Skeletal muscle satellite cell (primary cell): Measurements from ENCODE around the gene FAAP20.

Experiments used
- H3K27me3 ChIP-seq: 2 replicates; pipeline ENCODE4 v1.7.0; 2013; ENCODE audit warnings: low read length; ENCODE audit not compliant: control insufficient read depth, insufficient read depth
- H3K36me3 ChIP-seq: 2 replicates; pipeline ENCODE4 v1.7.0; 2013; ENCODE audit warnings: mild to moderate bottlenecking, control low read depth, low read length; ENCODE audit not compliant: insufficient read depth
- H3K4me1 ChIP-seq: 2 replicates; pipeline ENCODE4 v1.7.0; 2013; ENCODE audit warnings: low read length; ENCODE audit not compliant: control insufficient read depth, insufficient read depth
- H3K4me2 ChIP-seq: 2 replicates; pipeline ENCODE4 v1.7.0; 2013; ENCODE audit warnings: mild to moderate bottlenecking, low read length
- H3K4me3 ChIP-seq: 2 replicates; pipeline ENCODE4 v1.7.0; 2013; ENCODE audit warnings: low read length
- H3K9ac ChIP-seq: 2 replicates; pipeline ENCODE4 v1.7.0; 2013; ENCODE audit warnings: mild to moderate bottlenecking, low read depth, low read length, moderate library complexity
- H3K9me3 ChIP-seq: replicated peaks from 2 replicates; pipeline ENCODE4 v1.7.0; 2013; ENCODE audit warnings: mild to moderate bottlenecking, control low read depth, low read length

The FAAP20 gene

DNA sequence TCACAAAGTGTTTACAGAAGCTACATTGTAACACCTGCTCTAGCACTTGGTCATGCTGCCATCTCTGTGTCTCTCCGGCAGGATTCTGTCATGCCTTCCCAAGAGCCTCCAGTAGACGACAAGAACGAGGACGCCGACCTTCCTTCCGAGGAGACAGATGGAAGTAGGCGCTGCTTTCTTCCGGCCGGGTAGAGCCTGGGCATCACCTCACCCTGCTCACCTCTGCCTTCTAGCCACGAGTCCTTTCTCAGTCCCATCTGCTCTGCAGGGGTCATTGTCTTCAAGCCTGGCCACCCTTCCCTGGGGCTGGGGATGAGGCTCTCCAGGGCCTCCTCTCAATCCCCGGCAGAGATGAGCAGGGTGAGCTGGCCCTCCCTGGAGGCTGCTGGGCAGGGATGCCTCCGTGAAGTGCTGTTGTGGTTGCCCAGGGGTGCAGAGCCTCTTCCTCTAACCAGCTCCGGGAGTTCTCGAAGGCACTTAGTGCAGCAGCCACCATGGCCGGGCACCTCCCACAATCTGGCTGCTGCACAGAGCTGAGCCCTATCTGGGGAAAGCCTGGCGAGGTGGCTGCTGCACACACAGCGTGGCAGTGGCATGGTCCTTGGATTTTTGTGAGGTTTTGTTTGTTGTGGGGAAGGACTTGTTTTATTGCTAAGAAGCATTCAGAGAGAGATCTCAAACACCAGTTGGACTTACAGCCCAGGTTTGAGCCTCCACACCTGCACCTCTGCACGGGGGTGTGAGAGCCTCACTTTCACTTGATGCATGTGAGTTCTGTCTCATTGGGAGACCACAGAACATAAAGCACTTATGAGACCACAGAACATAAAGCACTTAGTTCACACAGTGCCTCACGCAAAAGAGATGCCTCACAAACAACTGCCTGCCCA lies 48.4 kb downstream of the FAAP20 start:
- Histone ChIP-seq H3K9me3 (no peaks in the 10 kb centered on the region), H3K27me3 (peaks cover 32% of the 10 kb centered on the region), H3K36me3 (no peaks in the 10 kb centered on the region), H3K4me3 (no peak overlapping the region), H3K9ac (no peak overlapping the region), H3K4me1 (no peaks in the 10 kb centered on the region), H3K4me2 (no peak overlapping the region)

DNA sequence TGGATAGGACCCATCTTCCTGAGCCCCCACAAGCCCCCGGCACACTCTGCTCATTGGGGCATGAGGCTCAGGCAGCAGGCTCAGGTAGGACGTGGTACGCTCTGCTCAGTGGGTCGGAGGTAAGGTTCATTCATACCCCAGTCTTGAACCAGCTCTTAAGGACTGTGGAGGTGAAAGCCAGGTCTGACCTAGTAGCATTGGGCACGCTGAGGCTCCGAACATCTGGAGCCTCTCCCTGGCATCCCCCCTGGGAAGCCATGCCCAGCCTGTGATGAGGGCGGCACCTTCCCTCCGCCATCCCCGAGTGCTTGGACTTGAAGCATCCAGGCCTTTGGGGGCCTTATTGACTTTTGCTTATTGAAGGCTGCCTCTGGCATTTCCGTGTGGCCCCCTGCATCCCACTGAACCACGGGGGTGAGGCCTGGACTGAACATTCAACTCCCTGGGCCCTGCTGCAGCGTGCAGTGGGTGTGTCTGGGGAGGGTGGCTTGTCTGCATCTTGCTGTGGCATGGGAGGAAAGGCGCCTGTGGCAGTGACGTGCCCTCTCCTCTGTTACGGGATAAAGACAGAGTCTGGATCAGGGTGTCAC lies 50.0 kb downstream of the FAAP20 start:
- Histone ChIP-seq H3K4me1 (peaks cover 3% of the 10 kb centered on the region), H3K4me3 (no peak overlapping the region), H3K9me3 (no peaks in the 10 kb centered on the region), H3K9ac (no peak overlapping the region), H3K4me2 (no peak overlapping the region), H3K36me3 (no peaks in the 10 kb centered on the region), H3K27me3 (peaks cover 21% of the 10 kb centered on the region)

DNA sequence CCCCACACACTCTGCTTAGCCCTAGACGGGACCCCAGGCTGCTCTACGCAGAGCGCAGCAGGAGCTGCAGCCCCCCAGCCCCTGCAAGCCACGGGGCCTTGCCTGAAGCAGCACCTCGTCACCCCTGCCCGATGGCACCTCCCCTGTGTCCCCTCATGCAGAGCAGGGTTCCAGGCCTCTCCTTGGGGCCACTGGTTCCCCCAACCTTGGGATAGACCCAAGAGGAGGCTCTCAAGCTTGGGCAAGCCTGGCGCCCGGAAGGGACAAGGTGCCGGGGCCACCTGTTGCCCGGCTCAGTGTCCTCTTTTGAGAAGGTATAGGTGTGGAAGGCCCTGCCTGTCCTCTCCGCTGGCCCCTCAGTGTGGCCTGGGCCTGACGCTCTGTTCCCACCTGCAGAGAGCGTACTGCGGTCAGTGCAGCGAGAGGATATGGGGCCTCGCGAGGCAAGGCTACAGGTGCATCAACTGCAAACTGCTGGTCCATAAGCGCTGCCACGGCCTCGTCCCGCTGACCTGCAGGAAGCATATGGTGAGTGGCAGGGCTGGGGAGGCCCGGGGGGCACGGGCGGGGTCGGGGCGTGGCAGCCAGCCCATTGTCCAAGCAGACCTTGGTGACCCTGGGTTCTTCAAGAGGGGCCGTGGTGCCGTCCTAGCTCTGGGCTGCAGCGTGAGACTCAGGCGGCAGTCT lies 50.6 kb downstream of the FAAP20 start:
- Histone ChIP-seq H3K4me1 (peaks cover 3% of the 10 kb centered on the region), H3K9me3 (no peaks in the 10 kb centered on the region), H3K4me3 (no peak overlapping the region), H3K36me3 (no peaks in the 10 kb centered on the region), H3K9ac (no peak overlapping the region), H3K4me2 (no peak overlapping the region), H3K27me3 (peaks cover 19% of the 10 kb centered on the region)

DNA sequence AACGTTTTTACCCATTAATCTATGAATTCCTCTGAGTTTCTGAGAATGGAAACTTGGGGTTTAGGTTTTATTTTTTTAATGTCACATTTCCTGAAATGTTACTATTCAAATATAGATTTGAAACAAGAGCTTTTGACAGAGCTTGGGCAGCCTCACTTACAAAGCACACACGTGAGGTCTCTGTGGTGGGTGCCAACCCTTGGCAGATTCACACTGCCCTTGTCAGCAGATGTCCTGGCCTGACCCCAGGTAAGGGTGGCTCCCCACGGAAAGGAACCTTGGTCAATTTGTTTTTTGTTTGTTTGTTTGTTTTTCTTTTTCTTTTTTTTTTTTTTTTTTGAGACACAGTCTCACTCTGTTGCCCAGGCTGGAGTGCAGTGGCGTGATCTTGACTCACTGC lies 53.5 kb downstream of the FAAP20 start:
- no peak overlapping the region for H3K9ac ChIP-seq
- peaks cover 3% of the 10 kb centered on the region for H3K4me1 ChIP-seq
- H3K9me3 ChIP-seq = no peaks in the 10 kb centered on the region

More for the DNA sequence above, 53.5 kb downstream of the FAAP20 start:
- no peak overlapping the region for H3K4me3 ChIP-seq
- H3K4me2 ChIP-seq = no peak overlapping the region
- no peaks in the 10 kb centered on the region for H3K36me3 ChIP-seq
- peaks cover 39% of the 10 kb centered on the region for H3K27me3 ChIP-seq
